HFF-Myc (cell line): ENCODE results near the gene HDAC7.
A peak's percentile ranks its signal among the peaks of the same experiment; 100 is the strongest.

Experiments used
- DNase-seq: peaks from one replicate; pipeline ENCODE4 v3.0.0-alpha.2; 2011; ENCODE audit warnings: low read depth; ENCODE audit errors: extremely low read depth
- H3K4me3 ChIP-seq: replicated peaks from 2 replicates; pipeline ENCODE4 v1.5.1; 2011; ENCODE audit warnings: low read depth, mild to moderate bottlenecking, control low read depth, low read length
- TF ChIP-seq, protein P1 (sequence below): IDR thresholded peaks from 2 replicates; pipeline ENCODE4 v1.5.1; 2012; ENCODE audit warnings: mild to moderate bottlenecking, low read depth, low read length, control low read depth; ENCODE audit errors: missing control alignments

Gene HDAC7

GRCh38 chr12:47807338-47807737 lies 12.4 kb downstream of the HDAC7 start:
- TF ChIP-seq, protein P1, sequence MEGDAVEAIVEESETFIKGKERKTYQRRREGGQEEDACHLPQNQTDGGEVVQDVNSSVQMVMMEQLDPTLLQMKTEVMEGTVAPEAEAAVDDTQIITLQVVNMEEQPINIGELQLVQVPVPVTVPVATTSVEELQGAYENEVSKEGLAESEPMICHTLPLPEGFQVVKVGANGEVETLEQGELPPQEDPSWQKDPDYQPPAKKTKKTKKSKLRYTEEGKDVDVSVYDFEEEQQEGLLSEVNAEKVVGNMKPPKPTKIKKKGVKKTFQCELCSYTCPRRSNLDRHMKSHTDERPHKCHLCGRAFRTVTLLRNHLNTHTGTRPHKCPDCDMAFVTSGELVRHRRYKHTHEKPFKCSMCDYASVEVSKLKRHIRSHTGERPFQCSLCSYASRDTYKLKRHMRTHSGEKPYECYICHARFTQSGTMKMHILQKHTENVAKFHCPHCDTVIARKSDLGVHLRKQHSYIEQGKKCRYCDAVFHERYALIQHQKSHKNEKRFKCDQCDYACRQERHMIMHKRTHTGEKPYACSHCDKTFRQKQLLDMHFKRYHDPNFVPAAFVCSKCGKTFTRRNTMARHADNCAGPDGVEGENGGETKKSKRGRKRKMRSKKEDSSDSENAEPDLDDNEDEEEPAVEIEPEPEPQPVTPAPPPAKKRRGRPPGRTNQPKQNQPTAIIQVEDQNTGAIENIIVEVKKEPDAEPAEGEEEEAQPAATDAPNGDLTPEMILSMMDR: no peak
- no peak overlapping the region for H3K4me3 ChIP-seq
- DNase-seq: no peak

DNA sequence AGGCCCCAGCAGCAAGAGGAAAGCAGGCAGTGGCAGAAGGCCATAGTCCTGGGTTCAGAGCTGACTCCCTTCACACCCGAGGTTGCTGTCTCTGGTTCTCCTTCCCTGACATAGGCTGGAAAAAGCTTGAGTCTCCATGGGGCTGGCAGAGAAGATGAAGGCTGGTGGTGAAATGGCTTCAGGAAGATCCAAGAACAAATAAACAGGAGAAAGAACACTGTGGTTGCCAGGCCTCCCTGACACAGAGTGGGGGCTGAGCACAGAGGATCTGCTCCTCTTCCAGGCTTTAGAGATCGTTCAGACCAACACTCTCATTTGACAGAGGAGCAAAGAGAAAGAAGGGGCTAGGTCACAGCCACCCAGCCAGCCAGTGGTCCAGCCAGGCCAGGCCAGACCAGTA lies 14.3 kb downstream of the HDAC7 start:
- no peak for DNase-seq
- H3K4me3 ChIP-seq: no peak overlapping the region
- TF ChIP-seq, protein P1: no peak

DNA sequence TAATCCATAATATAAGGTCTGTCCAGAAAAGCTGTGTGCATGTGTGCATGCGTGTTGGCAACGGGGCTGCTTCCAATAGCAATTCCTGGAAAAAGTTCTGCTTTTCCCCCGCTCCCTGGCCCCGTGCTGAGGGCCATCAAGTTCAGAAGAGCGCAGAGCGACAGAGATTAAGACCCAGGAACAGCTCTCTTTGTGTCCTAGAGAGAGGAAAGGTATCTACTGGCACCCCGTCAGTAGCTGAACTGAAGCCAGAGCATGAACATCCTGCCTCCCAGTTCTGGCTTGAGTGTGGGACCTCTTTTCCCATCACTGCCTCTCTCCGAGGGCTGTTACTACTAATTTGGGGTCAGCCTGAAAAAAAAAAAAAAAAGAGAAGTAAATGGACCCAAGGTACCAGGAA lies 15.5 kb downstream of the HDAC7 start:
- DNase-seq: no peak
- H3K4me3 ChIP-seq: no peak overlapping the region
- TF ChIP-seq, protein P1: no peak

DNA sequence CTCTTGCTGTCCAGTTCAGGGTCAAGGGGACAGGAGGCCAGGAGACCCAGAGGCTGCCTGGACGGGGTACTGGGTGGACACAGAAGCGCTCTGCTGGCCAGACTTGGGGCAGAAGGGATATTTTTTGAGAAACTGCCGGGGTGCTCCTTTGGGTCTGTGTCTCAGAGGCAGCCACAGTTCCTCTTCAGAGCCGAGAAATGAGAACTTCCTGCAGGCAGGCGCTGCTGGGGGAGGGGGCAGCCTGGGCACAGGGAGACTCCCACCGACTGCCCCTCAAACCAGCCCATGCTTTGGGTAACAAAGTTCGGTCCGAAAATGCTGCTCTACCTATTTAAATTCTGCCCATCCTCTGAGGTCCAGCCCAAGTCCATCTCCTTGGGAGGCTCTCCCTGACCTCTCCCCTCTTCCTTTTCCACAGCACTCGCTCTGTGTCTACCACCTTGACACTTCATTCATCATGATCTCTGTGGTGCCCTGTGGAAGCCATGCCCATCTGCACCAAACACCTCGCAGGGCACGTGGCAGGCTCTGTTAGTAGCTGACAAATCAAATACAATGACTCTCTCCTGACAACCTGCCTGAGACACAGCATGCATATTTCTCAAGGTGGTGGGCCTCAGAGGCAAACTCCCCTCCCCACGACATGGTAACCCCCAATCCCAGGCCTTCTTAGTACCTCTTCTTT lies 16.4 kb downstream of the HDAC7 start:
- DNase-seq: no peak
- H3K4me3 ChIP-seq: no peak overlapping the region
- TF ChIP-seq, protein P1: no peak

DNA sequence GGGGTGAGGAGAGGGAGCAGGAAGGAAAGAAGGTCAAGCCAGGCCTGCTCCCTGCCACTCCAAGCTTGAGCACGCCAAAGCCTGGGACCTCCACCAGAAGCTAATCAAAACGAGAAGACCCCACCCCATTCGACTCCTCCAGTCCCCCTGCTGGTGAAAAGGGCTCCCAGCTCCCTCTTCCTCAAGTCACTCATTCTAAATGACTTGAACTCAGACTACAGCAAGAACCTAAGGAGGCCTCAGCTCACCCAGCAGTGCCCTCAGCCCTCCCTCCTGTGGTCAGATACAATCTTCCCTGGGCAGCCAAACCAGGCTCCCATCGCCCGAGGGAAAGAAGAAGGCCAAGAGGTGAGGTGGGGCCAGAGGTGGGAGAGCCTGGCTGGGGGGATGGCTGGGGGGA lies 17.4 kb downstream of the HDAC7 start:
- DNase-seq: no peak
- TF ChIP-seq, protein P1: peak; percentile 41
- no peak overlapping the region for H3K4me3 ChIP-seq

- no peak overlapping the region for H3K4me3 ChIP-seq
- TF ChIP-seq, protein P1: no peak
- DNase-seq: no peak
Measured at GRCh38 chr12:47801904-47802246, 17.8 kb downstream of the HDAC7 start.
